ENCODE measurements around the gene TSPO. TPM values are rescaled to one million over a fixed set of nuclear protein-coding genes. Genes with fewer than 3 reads are reported as not detected.

Gene TSPO
- total and polyA plus RNA-seq, 2 experiments from 2014 or later = 34.6 to 44.7 TPM

GRCh38 chr22:43173976-43174720 lies 22.8 kb downstream of the TSPO start (continued):
- TF ChIP-seq ZNF462 (CRISPR knock-in tag; IDR thresholded peaks at IDR 0.05) (no peak), ETS1 (IDR thresholded peaks at IDR 0.05) (no peak), STAT1 (IDR thresholded peaks at IDR 0.05; ENCODE audit: unreplicated experiment) (no peak), CTCF (conservative IDR thresholded peaks at IDR 0.05; ENCODE audit: low read depth in 2 of 2) (no peak), REST (IDR thresholded peaks at IDR 0.05; ENCODE audit: unreplicated experiment) (no peak)
